Measurements from ENCODE around the gene CACNA1C. TPM values are rescaled to one million over a fixed set of nuclear protein-coding genes. Genes with fewer than 3 reads are reported as not detected.

Gene CACNA1C
- total and polyA plus RNA-seq, 8 donors = 0.31 to 55.8 (median 7.2) TPM

- Histone ChIP-seq H3K27ac (no peak overlapping the region), H3K9me3 (no peaks in the 10 kb centered on the region), H3K36me3 (peaks cover 0 to 16% (median 6%) of the 10 kb centered on the region in 4 donors), H3K4me3 (no peak overlapping the region), H3K27me3 (peaks cover 0 to 9% (median 0%) of the 10 kb centered on the region in 3 donors), H3K4me1 (peaks cover 0 to 19% (median 0%) of the 10 kb centered on the region in 4 donors)
- intact Hi-C loops (cut with DNase I; ENCODE audit: low total_unique reads) = no loop called here
- TF ChIP-seq EP300 (IDR thresholded peaks at IDR 0.05) (no peak), CTCF (IDR thresholded peaks at IDR 0.05) (no peak), POLR2A (IDR thresholded peaks at IDR 0.05) (no peak), POLR2AphosphoS5 (IDR thresholded peaks at IDR 0.05) (no peak)
- WGBS, 5 donors = 83 to 90% (median 85%) methylated on average over 8 of the region's 8 CpGs
- DNase-seq = no peak
Observed at GRCh38 chr12:2648406-2648805, 595.6 kb downstream of the CACNA1C start.

DNA sequence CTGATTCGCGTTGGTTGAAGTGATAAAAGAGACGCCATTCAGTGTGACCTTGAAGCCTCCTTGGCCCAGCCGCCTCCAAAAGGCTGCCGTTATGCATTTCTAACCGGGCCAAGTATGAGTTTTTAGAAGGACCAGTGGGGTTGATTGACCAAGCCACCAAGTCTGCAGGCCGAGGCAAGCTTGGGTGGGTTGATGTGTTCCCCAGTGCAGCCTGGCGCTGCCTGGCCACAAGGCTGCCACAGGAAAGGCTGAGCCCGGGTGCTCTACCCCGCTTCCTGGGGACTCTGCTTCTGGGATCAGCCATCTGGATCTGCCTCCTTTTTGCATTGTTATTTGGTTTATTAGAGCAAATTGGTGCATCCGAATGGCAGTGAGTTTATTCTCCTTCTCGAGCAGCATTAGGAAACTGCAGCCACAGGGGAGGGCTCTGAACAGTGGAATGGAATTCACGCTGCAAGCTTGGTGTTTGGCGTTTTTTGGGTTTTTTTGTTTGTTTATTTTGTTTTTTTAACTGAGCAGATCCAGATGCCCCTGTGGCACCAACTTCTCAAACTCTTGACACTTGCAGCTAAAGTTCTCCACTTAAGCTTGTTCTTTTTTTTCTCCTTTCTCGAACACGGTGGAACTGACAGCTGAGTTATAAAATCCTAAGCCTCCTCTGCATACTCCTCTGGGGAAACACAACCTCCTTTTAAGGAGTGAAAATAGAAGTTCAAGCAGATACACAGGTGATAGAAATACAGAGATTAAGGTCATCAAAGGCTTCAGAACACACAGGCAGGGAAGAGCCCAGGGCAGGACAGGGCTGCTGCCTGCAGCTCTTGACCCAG is 596.6 kb downstream of the CACNA1C start:
- intact Hi-C loops (cut with DNase I; ENCODE audit: low total_unique reads) = no loop called here
- Histone ChIP-seq H3K4me3 (no peak overlapping the region), H3K27me3 (peaks cover 0 to 9% (median 0%) of the 10 kb centered on the region in 3 donors), H3K9me3 (no peaks in the 10 kb centered on the region), H3K4me1 (peaks cover 0 to 19% (median 0%) of the 10 kb centered on the region in 4 donors), H3K36me3 (peaks cover 0 to 25% (median 11%) of the 10 kb centered on the region in 4 donors), H3K27ac (no peak overlapping the region)
- WGBS, 5 donors = 76 to 83% (median 79%) methylated on average over 15 to 16 of the region's 16 CpGs
- TF ChIP-seq CTCF (IDR thresholded peaks at IDR 0.05) = no peak
- TF ChIP-seq POLR2A (IDR thresholded peaks at IDR 0.05) = no peak
- no peak for TF ChIP-seq POLR2AphosphoS5 (IDR thresholded peaks at IDR 0.05)
- no peak for TF ChIP-seq EP300 (IDR thresholded peaks at IDR 0.05)
- DNase-seq = no peak

GRCh38 chr12:2650261-2651067 is 597.7 kb downstream of the CACNA1C start:
- 63 to 68% (median 64%) methylated on average over 16 to 17 of the region's 17 CpGs for WGBS, 5 donors
- no peak for DNase-seq

More at GRCh38 chr12:2650261-2651067, 597.7 kb downstream of the CACNA1C start:
- Histone ChIP-seq H3K4me3 (no peak overlapping the region), H3K27ac (no peak overlapping the region), H3K36me3 (peaks cover 5 to 36% (median 18%) of the 10 kb centered on the region in 4 donors), H3K9me3 (no peaks in the 10 kb centered on the region), H3K4me1 (peaks cover 0 to 19% (median 0%) of the 10 kb centered on the region in 4 donors), H3K27me3 (peaks cover 0 to 9% (median 0%) of the 10 kb centered on the region in 3 donors)
- TF ChIP-seq POLR2AphosphoS5 (IDR thresholded peaks at IDR 0.05) (no peak), CTCF (IDR thresholded peaks at IDR 0.05) (no peak), EP300 (IDR thresholded peaks at IDR 0.05) (no peak), POLR2A (IDR thresholded peaks at IDR 0.05) (no peak)
- intact Hi-C loops (cut with DNase I; ENCODE audit: low total_unique reads) = no loop called here
